Activated effector memory CD4-positive, alpha-beta T cell treated with Interleukin-2 at 50 U/mL for 16 hours (primary cell): ENCODE data around the gene TMEM212.
"Not testable (repeated sequence)": the region's sequence is repeated elsewhere in the genome, so short reads cannot be mapped to it uniquely, and the experiment has no call there.

ENCODE experiments used
- DNase-seq: peaks from one replicate; pipeline ENCODE4 v3.0.0-alpha.2; 2020

The TMEM212 gene

GRCh38 chr3:171836855-171837254 lies 6.3 kb upstream of the TMEM212 start:
- DNase-seq, result no peak

GRCh38 chr3:171837698-171838097 lies 5.5 kb upstream of the TMEM212 start:
- DNase-seq, result no peak

DNA sequence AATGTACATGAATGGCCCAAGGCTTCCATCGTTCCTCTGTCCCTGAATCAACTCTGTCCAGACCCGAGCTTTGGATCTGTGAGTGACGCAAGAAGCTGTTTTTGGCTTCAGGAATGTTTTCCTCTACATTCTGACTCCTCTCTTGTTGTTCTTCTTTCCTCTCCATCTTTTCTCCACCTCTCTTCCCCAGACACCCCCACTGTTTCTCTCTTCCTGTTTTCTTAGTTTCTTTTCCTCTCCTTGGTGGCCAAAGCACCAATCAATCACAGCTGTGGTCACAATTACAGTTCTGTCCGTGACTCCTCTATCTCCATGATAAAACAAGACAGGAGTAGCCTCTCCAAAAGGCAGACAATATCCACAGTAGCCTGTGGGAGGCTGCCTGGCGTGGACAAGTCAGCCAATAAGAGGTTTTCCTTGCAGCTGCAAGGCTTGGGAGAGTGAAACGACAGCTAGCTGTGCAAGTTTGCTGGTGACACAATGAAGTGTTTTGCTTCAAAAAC lies 4.9 kb upstream of the TMEM212 start:
- no peak for DNase-seq

- DNase-seq, result no peak
Observed at GRCh38 chr3:171839270-171839669, 3.9 kb upstream of the TMEM212 start.

GRCh38 chr3:171840445-171840810 lies 2.7 kb upstream of the TMEM212 start:
- no peak for DNase-seq

DNA sequence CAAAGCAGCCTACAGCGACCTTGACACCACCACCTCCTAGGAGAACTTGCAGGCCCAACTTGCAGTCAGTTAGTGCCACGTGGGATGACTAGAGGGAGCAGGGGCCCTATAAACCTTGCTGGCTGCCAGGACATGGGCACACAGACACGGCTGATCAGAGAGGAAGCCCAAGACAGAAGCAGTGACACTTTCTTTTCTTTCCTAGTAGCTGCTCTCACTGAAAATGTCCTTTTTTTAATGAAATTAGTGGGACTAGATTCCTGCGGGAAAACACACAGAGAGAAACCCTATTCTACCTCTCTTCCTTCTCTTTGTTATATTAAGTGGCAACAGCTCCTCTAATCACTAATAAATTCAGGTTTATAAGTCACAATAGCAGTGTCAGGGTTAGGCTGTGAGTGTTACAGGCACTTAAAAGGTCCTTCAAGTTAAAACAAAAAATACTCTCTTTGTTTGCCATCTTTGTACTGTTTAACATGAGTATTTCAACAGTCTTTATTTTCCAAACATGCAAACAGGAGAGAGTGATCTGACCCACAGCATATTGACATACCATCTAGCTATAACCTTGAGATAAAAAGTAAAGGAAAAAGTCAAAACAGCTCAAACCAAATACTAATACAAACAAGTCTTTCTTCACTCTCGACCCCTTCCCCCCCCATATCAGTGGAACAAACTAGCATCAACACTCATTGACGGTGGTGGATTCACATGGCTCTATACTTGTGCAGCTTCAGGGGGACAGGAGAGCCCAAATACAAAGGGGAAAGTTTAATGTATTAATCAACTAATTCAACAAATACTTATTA lies 2.1 kb upstream of the TMEM212 start:
- no peak for DNase-seq

DNA sequence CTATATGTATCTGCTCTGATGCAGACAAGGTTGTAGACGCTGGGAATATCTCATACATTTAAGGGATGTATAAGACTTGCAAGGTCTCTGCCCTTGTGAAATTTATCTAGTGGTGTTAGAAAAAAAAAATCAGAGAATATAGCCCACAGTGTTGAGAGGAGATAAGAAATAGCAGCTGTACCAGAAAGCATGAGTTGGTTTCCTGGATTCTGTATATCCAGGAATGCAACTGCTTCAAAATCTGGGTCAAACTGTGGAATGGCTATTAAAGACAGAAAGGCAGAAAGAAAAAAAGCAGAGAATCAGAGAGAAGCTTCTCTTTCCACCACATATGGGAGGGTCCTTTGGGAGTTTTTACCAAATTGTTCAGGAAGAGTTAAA lies 1.5 kb upstream of the TMEM212 start:
- DNase-seq, result no peak

DNA sequence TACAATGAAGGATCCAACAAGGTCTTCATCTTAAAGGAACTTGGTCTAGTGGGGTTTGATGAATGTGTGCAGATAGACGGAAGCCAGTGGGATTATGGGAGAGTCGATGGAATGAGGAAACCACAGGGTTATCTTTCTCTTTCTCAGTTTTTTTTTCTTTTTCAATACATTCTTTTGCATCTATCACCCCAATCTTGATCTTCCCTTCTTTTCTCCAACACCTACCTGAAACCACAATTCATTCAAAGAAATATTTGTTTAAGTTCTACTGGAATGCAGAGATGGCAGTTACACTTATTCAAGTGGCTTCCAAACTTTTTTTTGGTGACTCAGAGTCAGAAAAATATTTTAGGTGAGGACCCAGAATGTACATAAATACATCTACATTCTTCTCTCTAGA lies 1.7 kb downstream of the TMEM212 start:
- DNase-seq, result no peak

DNA sequence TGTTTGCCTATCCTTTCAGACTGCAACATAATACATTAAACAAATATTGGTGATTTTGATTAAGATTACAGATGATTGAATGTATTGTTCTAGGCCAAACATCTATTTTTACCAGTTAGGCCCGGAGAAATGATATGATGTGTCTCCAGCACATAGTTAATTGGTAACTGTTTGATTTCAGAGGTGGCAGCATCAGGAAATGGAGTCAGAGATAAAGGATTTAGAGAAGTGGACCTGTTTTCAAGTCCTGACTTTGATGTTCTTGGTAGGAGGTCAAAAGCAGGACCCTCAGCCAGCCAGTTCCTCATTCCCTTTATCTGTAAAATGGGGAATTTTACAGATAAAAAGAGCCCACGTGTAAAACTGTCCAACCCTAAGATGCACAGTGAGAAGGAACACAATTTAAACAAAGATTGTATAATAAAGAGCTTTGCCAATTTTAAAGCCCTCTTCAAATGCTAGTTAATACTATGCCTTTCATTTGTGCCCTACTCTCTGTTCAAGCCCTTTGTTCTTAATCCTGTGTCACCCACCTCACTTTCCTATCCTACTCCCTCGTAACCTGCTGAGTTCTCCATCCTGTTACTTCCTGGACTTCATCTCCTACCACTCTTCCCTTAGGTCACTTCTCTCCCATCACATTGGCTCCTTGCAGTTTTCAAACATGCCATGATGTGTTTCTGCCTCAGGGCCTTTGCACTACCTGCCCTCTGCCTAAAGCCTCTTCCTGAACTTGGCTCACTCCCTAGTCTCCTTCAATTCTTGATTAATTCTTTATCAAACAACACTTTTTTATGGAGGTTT lies 2.5 kb downstream of the TMEM212 start:
- no peak for DNase-seq

DNA sequence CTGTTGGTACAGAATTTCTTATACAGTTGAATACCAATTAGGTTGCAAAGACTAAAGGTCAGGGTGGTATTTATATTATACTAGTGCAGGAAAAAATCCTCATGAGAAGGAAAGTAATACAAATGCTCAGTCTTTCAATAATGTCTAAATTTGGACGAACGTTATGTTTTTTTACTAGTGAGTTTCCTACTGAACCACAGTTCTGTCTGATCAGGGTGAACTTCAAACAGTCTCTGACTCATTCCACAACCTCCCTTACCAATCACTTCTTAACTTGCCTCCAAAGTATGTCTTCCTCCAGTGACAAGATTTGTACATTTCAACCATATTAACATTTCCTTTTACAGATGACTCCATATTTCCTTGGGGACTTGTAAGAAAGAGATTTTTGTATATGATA lies 3.4 kb downstream of the TMEM212 start:
- no peak for DNase-seq

- no peak for DNase-seq
Observed at GRCh38 chr3:171847133-171847532, 4.0 kb downstream of the TMEM212 start.

- DNase-seq, result no peak
Observed at GRCh38 chr3:171847595-171848259, 4.6 kb downstream of the TMEM212 start.

GRCh38 chr3:171849617-171850319 lies 6.6 kb downstream of the TMEM212 start:
- no peak for DNase-seq

- no peak for DNase-seq
Observed at GRCh38 chr3:171850320-171850959, 7.3 kb downstream of the TMEM212 start.

- DNase-seq, result no peak
Observed at GRCh38 chr3:171850960-171851659, 8.0 kb downstream of the TMEM212 start.

DNA sequence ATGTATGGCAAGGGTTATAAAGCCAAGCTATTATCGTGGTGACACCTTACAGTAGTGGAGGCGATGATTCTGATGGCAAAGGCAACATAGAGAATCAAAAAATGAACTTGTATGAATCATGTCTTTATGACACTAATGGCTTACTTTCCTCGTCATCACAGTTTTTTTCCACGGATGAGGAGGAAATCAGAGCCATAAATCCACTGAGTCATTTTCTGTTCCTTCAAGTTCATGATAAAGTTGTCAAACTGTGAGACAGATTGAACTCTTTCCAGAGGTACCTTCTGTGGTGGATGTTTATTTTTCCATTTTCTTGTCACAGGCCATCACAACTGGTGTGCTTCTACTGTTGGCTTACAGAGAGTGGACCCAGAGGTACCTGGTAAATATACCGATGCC lies 8.5 kb downstream of the TMEM212 start:
- no peak for DNase-seq

- no peak for DNase-seq
Observed at GRCh38 chr3:171854649-171855305, 11.6 kb downstream of the TMEM212 start.

DNA sequence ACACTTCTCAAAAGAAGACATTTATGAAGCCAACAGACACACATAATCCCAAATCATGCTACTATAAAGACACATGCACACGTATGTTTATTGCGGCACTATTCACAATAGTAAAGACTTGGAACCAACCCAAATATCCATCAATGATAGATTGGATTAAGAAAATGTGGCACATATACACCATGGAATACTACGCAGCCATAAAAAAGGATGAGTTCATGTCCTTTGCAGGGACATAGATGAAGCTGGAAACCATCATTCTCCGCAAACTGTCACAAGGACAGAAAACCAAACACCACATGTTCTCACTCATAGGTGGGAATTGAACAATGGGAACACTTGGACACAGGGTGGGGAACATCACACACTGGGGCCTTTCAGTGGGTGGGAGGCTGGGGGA lies 15.6 kb downstream of the TMEM212 start:
- not testable (repeated sequence) for DNase-seq

DNA sequence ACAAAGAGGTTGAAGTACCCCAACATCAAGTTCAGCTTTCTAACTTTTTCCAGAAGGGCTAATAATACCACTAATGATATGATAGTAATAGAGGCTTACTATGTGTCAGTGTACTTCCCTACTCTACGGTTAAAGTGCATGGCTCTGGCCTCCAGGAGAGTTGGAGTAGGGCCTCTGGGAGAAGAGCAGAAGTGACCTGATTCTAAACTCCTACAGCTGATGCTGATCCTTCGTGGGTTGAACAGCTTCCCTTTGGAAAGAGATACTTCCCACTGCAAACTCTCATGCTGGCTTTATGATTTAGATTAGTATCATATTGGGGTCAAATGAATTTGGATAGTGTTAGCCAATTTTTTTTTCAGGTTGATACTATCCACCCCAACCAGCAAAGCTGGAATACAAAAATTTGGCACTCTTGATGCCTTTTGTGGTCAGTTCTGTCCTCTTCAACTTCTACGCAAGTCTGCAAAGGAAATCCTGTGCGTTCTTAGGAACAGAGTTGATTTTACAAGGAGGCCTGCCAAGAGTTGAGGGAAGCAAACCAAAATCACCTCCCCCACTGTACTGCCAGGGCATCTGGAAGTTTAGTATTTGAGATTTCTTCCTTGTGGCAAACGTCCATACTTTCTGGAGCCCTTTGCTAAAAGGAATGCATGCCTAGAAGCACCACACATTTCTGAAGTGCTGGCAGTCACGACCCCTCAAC lies 17.8 kb downstream of the TMEM212 start:
- DNase-seq, result no peak

GRCh38 chr3:171862392-171862791 lies 19.2 kb downstream of the TMEM212 start:
- DNase-seq, result no peak
